ENCODE data around the gene EPSTI1.
A peak's percentile ranks its signal among the peaks of the same experiment; 100 is the strongest.
"Not testable (repeated sequence)": the region's sequence is repeated elsewhere in the genome, so short reads cannot be mapped to it uniquely, and the experiment has no call there.

EPSTI1 gene

GRCh38 chr13:42991898-42992763 is at the start of gene EPSTI1:
Gene EPSTI1, minus strand, starts transcription at chr13:42992241. Its CDS starts 76 bp downstream, at chr13:42992165.
- DNase-seq (ENCODE audit: low spot score) = no peak

GRCh38 chr13:43041369-43041921 is 49.4 kb upstream of the EPSTI1 start:
- DNase-seq (ENCODE audit: low spot score) = no peak

GRCh38 chr13:43040581-43041368 is 48.7 kb upstream of the EPSTI1 start:
- not testable (repeated sequence) for DNase-seq (ENCODE audit: low spot score)

- DNase-seq (ENCODE audit: low spot score) = no peak
These were observed 47.9 kb upstream of the EPSTI1 start for GRCh38 chr13:43039966-43040365.

- peak; percentile 10 for DNase-seq (ENCODE audit: low spot score)
These were observed 44.6 kb upstream of the EPSTI1 start for GRCh38 chr13:43036351-43037250.

- DNase-seq (ENCODE audit: low spot score) = no peak
These were observed 41.0 kb upstream of the EPSTI1 start for GRCh38 chr13:43033038-43033437.

GRCh38 chr13:43031881-43032280 is 39.8 kb upstream of the EPSTI1 start:
- DNase-seq (ENCODE audit: low spot score) = no peak

- no peak for DNase-seq (ENCODE audit: low spot score)
These were observed 38.5 kb upstream of the EPSTI1 start for GRCh38 chr13:43030548-43030947.

- DNase-seq (ENCODE audit: low spot score) = no peak
These were observed 34.2 kb upstream of the EPSTI1 start for GRCh38 chr13:43026262-43026661.

- DNase-seq (ENCODE audit: low spot score) = peak; percentile 79
These were observed 31.4 kb upstream of the EPSTI1 start, which contains the start of gene DNAJC15 for GRCh38 chr13:43023289-43023963. Gene DNAJC15, plus strand, starts transcription at chr13:43023586. Its CDS starts 41 bp downstream, at chr13:43023627.

- no peak for DNase-seq (ENCODE audit: low spot score)
These were observed 30.9 kb upstream of the EPSTI1 start for GRCh38 chr13:43022934-43023288.

- DNase-seq (ENCODE audit: low spot score) = no peak
These were observed 30.1 kb upstream of the EPSTI1 start for GRCh38 chr13:43021926-43022670.

- DNase-seq (ENCODE audit: low spot score) = no peak
These were observed 28.8 kb upstream of the EPSTI1 start for GRCh38 chr13:43020794-43021193.

- DNase-seq (ENCODE audit: low spot score) = no peak
These were observed 27.8 kb upstream of the EPSTI1 start for GRCh38 chr13:43019811-43020210.

- DNase-seq (ENCODE audit: low spot score) = no peak
These were observed 24.2 kb upstream of the EPSTI1 start for GRCh38 chr13:43016226-43016625.

- peak; percentile 44 for DNase-seq (ENCODE audit: low spot score)
These were observed 22.1 kb upstream of the EPSTI1 start for GRCh38 chr13:43014162-43014561.

GRCh38 chr13:43009506-43009905 is 17.5 kb upstream of the EPSTI1 start:
- DNase-seq (ENCODE audit: low spot score) = no peak

GRCh38 chr13:43008596-43008995 is 16.6 kb upstream of the EPSTI1 start:
- DNase-seq (ENCODE audit: low spot score) = no peak

- no peak for DNase-seq (ENCODE audit: low spot score)
These were observed 15.0 kb upstream of the EPSTI1 start for GRCh38 chr13:43006893-43007631.
